IMR-90 (cell line): ENCODE data around the gene TBCK.

Experiments used
- CTCF ChIP-seq: conservative IDR thresholded peaks from 2 replicates; pipeline ENCODE4 v1.5.1; 2012; ENCODE audit warnings: mild to moderate bottlenecking, low read depth, low read length, improper control_type of control experiment
- ELK1 ChIP-seq: fragments of 150-350 bp; IDR thresholded peaks from 2 replicates; pipeline ENCODE4 v1.6.1; 2016; ENCODE audit warnings: low read depth, mild to moderate bottlenecking, low read length, moderate library complexity, borderline replicate concordance
- MAFK ChIP-seq: IDR thresholded peaks from 2 replicates; pipeline ENCODE4 v1.6.1; 2012; ENCODE audit warnings: low read depth, low read length, improper control_type of control experiment
- POLR2A ChIP-seq: IDR thresholded peaks from 2 replicates; pipeline ENCODE4 v1.6.1; 2012; ENCODE audit warnings: mild to moderate bottlenecking, low read depth, low read length
- RAD21 ChIP-seq: IDR thresholded peaks from 2 replicates; pipeline ENCODE4 v1.6.1; 2012; ENCODE audit warnings: low read length, improper control_type of control experiment
- RFX5 ChIP-seq: IDR thresholded peaks from 2 replicates; pipeline ENCODE4 v1.8.0; 2012; ENCODE audit warnings: low read depth, mild to moderate bottlenecking, low read length, moderate library complexity
- SMC3 ChIP-seq: fragments of 150-350 bp; IDR thresholded peaks from 2 replicates; pipeline ENCODE4 v1.6.1; 2016; ENCODE audit warnings: low read depth, mild to moderate bottlenecking, antibody characterized with exemption, low read length, moderate library complexity
- USF2 ChIP-seq: fragments of 150-350 bp; IDR thresholded peaks from 2 replicates; pipeline ENCODE4 v1.6.1; 2017; ENCODE audit warnings: mild to moderate bottlenecking, antibody characterized with exemption, low read length, low read depth

GRCh38 chr4:106080376-106080775 lies 235.6 kb downstream of the TBCK start:
- TF ChIP-seq CTCF (no peak), RFX5 (no peak), SMC3 (no peak), POLR2A (no peak), RAD21 (no peak), ELK1 (no peak), MAFK (no peak), USF2 (no peak)
